AG04450 (cell line): ENCODE data around the gene RAET1E. TPM values are rescaled to one million over a fixed set of nuclear protein-coding genes. Genes with fewer than 3 reads are reported as not detected.

Source experiments
- CTCF ChIA-PET: fragments of 300-600, 350-600 bp; formaldehyde crosslinking; extraction: SDS; loops from one replicate; lab custom pipeline; 2022; ENCODE audit warnings: antibody characterized with exemption, inconsistent platforms; lab: Charles Lee
- POLR2A ChIA-PET: fragments of 350-600 bp; formaldehyde crosslinking; extraction: SDS; loops from one replicate; lab custom pipeline; 2021; ENCODE audit warnings: antibody characterized with exemption, inconsistent platforms; lab: Yijun Ruan, JAX
- DNase-seq: peaks from one replicate; pipeline ENCODE4 v3.0.0-alpha.2; 2011; ENCODE audit warnings: low read depth, low spot score
- H3K27ac ChIP-seq: one replicate; pipeline ENCODE4 v1.5.1; 2012; ENCODE audit warnings: low read depth, low read length, control low read depth
- H3K27me3 ChIP-seq: one replicate; pipeline ENCODE4 v1.6.0; 2012; ENCODE audit warnings: low read length; ENCODE audit not compliant: control insufficient read depth, insufficient read depth
- H3K4me3 ChIP-seq: 2 replicates; pipeline ENCODE4 v1.5.1; 2011; ENCODE audit warnings: mild to moderate bottlenecking, low read depth, low read length, control low read depth
- H3K9me3 ChIP-seq: 2 replicates; pipeline ENCODE4 v1.5.1; 2012; ENCODE audit warnings: low read length; ENCODE audit not compliant: control insufficient read depth, insufficient read depth
- CTCF ChIP-seq: IDR thresholded peaks from 2 replicates; pipeline ENCODE4 v1.5.1; 2011; ENCODE audit warnings: low read depth, low read length, control low read depth, inconsistent platforms
- polyA plus RNA-seq: library from polyadenylated mRNA; depleted of rRNA; stranded (reverse); fragments of >200 nt; gene quantifications from 2 replicates; pipeline ENCODE4 v1.2.3, GENCODE V29; 2011

RAET1E gene
- polyA plus RNA-seq, 1 experiment = not detected

- no peak overlapping the region for H3K27ac ChIP-seq
These were observed 28.3 kb upstream of the RAET1E start for GRCh38 chr6:149925974-149926777.

GRCh38 chr6:149925253-149925973, 27.5 kb upstream of the RAET1E start:
- ChIA-PET POLR2A (no interaction called here), CTCF (interaction anchor here (0.5 to 2.2 kb wide), 3 partner anchors 60 to 131 kb away, joined by 3 to 18 read pairs (median 6); no protein-coding TSS in a partner anchor)
- H3K27me3 ChIP-seq = peaks cover 16% of the 10 kb centered on the region
- H3K27ac ChIP-seq = no peak overlapping the region
- H3K9me3 ChIP-seq = no peaks in the 10 kb centered on the region; the same call in 1 of the 2 replicates
- peak overlapping the region; percentile 53 for H3K4me3 ChIP-seq
- no peak for DNase-seq
- TF ChIP-seq CTCF = no peak

More at GRCh38 chr6:149925974-149926777, 28.3 kb upstream of the RAET1E start:
- ChIA-PET CTCF (interaction anchor here (0.5 to 2.1 kb wide), 5 partner anchors 47 to 95 kb away, joined by 3 to 7 read pairs (median 6); no protein-coding TSS in a partner anchor), POLR2A (no interaction called here)
- Histone ChIP-seq H3K4me3 (peak overlapping the region; percentile 53), H3K27me3 (peaks cover 17% of the 10 kb centered on the region), H3K9me3 (no peaks in the 10 kb centered on the region; the same call in 1 of the 2 replicates)
- peak; percentile 97 for TF ChIP-seq CTCF
- peak; percentile 29 for DNase-seq

GRCh38 chr6:149924933-149925252, 27.0 kb upstream of the RAET1E start:
- H3K4me3 ChIP-seq = no peak overlapping the region
- no peak for DNase-seq
- ChIA-PET POLR2A (no interaction called here), CTCF (interaction anchor here (0.5 to 2.2 kb wide), 4 partner anchors 59 to 130 kb away, joined by 3 to 18 read pairs (median 4); no protein-coding TSS in a partner anchor)
- TF ChIP-seq CTCF = no peak
- H3K9me3 ChIP-seq = no peaks in the 10 kb centered on the region; the same call in 1 of the 2 replicates
- peaks cover 18% of the 10 kb centered on the region for H3K27me3 ChIP-seq
- H3K27ac ChIP-seq = no peak overlapping the region

GRCh38 chr6:149924206-149924932, 26.5 kb upstream of the RAET1E start:
- DNase-seq = no peak
- Histone ChIP-seq H3K27me3 (peaks cover 15% of the 10 kb centered on the region), H3K4me3 (no peak overlapping the region), H3K9me3 (no peaks in the 10 kb centered on the region; the same call in 1 of the 2 replicates), H3K27ac (no peak overlapping the region)
- TF ChIP-seq CTCF = no peak
- CTCF ChIA-PET = interaction anchor here (0.7 to 2.2 kb wide), 4 partner anchors 59 to 201 kb away, joined by 3 to 18 read pairs (median 4); no protein-coding TSS in a partner anchor
- POLR2A ChIA-PET = no interaction called here
